ENCODE results near the gene SLIT3. TPM values are rescaled to one million over a fixed set of nuclear protein-coding genes. Genes with fewer than 3 reads are reported as not detected.

Gene SLIT3
- total RNA-seq, 1 donor from 2014 or later: 5.0 TPM

- no peak for TF ChIP-seq CTCF (IDR thresholded peaks at IDR 0.05; ENCODE audit: insufficient read depth, low read length, poor library complexity, severe bottlenecking)
- Histone ChIP-seq H3K4me3 (ENCODE audit: low read depth, low read length) (no peak overlapping the region), H3K27me3 (ENCODE audit: control insufficient read depth, insufficient read depth, low read length) (no peaks in the 10 kb centered on the region), H3K36me3 (ENCODE audit: control insufficient read depth, insufficient read depth, low read length) (no peaks in the 10 kb centered on the region)
- DNase-seq (ENCODE audit: low read depth): no peak
Observed at GRCh38 chr5:168710706-168711105, 590.2 kb downstream of the SLIT3 start.

- DNase-seq (ENCODE audit: low read depth): no peak
- H3K4me3 ChIP-seq (ENCODE audit: low read depth, low read length): no peak overlapping the region
- no peaks in the 10 kb centered on the region for H3K27me3 ChIP-seq (ENCODE audit: control insufficient read depth, insufficient read depth, low read length)
- no peak for TF ChIP-seq CTCF (IDR thresholded peaks at IDR 0.05; ENCODE audit: insufficient read depth, low read length, poor library complexity, severe bottlenecking)
- H3K36me3 ChIP-seq (ENCODE audit: control insufficient read depth, insufficient read depth, low read length): no peaks in the 10 kb centered on the region
Observed at GRCh38 chr5:168707716-168708695, 592.9 kb downstream of the SLIT3 start.

- no peak for DNase-seq (ENCODE audit: low read depth)
- TF ChIP-seq CTCF (IDR thresholded peaks at IDR 0.05; ENCODE audit: insufficient read depth, low read length, poor library complexity, severe bottlenecking): peak; percentile 81
- no peaks in the 10 kb centered on the region for H3K36me3 ChIP-seq (ENCODE audit: control insufficient read depth, insufficient read depth, low read length)
- no peak overlapping the region for H3K4me3 ChIP-seq (ENCODE audit: low read depth, low read length)
- H3K27me3 ChIP-seq (ENCODE audit: control insufficient read depth, insufficient read depth, low read length): no peaks in the 10 kb centered on the region
Observed at GRCh38 chr5:168706655-168707069, 594.3 kb downstream of the SLIT3 start.

- no peak for DNase-seq (ENCODE audit: low read depth)
- no peak for TF ChIP-seq CTCF (IDR thresholded peaks at IDR 0.05; ENCODE audit: insufficient read depth, low read length, poor library complexity, severe bottlenecking)
- Histone ChIP-seq H3K4me3 (ENCODE audit: low read depth, low read length) (no peak overlapping the region), H3K27me3 (ENCODE audit: control insufficient read depth, insufficient read depth, low read length) (no peaks in the 10 kb centered on the region), H3K36me3 (ENCODE audit: control insufficient read depth, insufficient read depth, low read length) (no peaks in the 10 kb centered on the region)
Observed at GRCh38 chr5:168705321-168705720, 595.6 kb downstream of the SLIT3 start.

- DNase-seq (ENCODE audit: low read depth): no peak
- Histone ChIP-seq H3K36me3 (ENCODE audit: control insufficient read depth, insufficient read depth, low read length) (no peaks in the 10 kb centered on the region), H3K27me3 (ENCODE audit: control insufficient read depth, insufficient read depth, low read length) (no peaks in the 10 kb centered on the region), H3K4me3 (ENCODE audit: low read depth, low read length) (no peak overlapping the region)
- no peak for TF ChIP-seq CTCF (IDR thresholded peaks at IDR 0.05; ENCODE audit: insufficient read depth, low read length, poor library complexity, severe bottlenecking)
Observed at GRCh38 chr5:168702511-168702910, 598.4 kb downstream of the SLIT3 start.
